ENCODE results near the gene BPGM.
A peak's percentile ranks its signal among the peaks of the same experiment; 100 is the strongest.
"Not testable (repeated sequence)": the region's sequence is repeated elsewhere in the genome, so short reads cannot be mapped to it uniquely, and the experiment has no call there.

BPGM gene

GRCh38 chr7:134665045-134665444 lies 18.4 kb downstream of the BPGM start:
- not testable (repeated sequence) for DNase-seq (ENCODE audit: low spot score)

- no peak for DNase-seq (ENCODE audit: low spot score)
These were observed 21.2 kb downstream of the BPGM start for GRCh38 chr7:134667899-134668298.

GRCh38 chr7:134669388-134669787 lies 22.7 kb downstream of the BPGM start:
- no peak for DNase-seq (ENCODE audit: low spot score)

GRCh38 chr7:134669845-134670373 lies 23.3 kb downstream of the BPGM start:
- no peak for DNase-seq (ENCODE audit: low spot score)

GRCh38 chr7:134671609-134672008 lies 25.0 kb downstream of the BPGM start:
- no peak for DNase-seq (ENCODE audit: low spot score)

- DNase-seq (ENCODE audit: low spot score), result no peak
These were observed 27.8 kb downstream of the BPGM start for GRCh38 chr7:134674424-134674823.

GRCh38 chr7:134676743-134677142 lies 30.1 kb downstream of the BPGM start:
- no peak for DNase-seq (ENCODE audit: low spot score)

- no peak for DNase-seq (ENCODE audit: low spot score)
These were observed 31.5 kb downstream of the BPGM start for GRCh38 chr7:134678115-134678514.

GRCh38 chr7:134679006-134679405 lies 32.4 kb downstream of the BPGM start:
- DNase-seq (ENCODE audit: low spot score), result no peak

- DNase-seq (ENCODE audit: low spot score), result no peak
These were observed 37.5 kb downstream of the BPGM start for GRCh38 chr7:134684165-134684564.

- no peak for DNase-seq (ENCODE audit: low spot score)
These were observed 38.6 kb downstream of the BPGM start for GRCh38 chr7:134685250-134685649.

GRCh38 chr7:134686786-134687185 lies 40.1 kb downstream of the BPGM start:
- no peak for DNase-seq (ENCODE audit: low spot score)

- not testable (repeated sequence) for DNase-seq (ENCODE audit: low spot score)
These were observed 42.9 kb downstream of the BPGM start for GRCh38 chr7:134689550-134689949.

GRCh38 chr7:134690016-134690415 lies 43.4 kb downstream of the BPGM start:
- DNase-seq (ENCODE audit: low spot score), result peak; percentile 53

GRCh38 chr7:134690614-134691504 lies 44.2 kb downstream of the BPGM start:
- DNase-seq (ENCODE audit: low spot score), result no peak

GRCh38 chr7:134691546-134692343 lies 45.1 kb downstream of the BPGM start:
- peak; percentile 51 for DNase-seq (ENCODE audit: low spot score)

- no peak for DNase-seq (ENCODE audit: low spot score)
These were observed 45.7 kb downstream of the BPGM start for GRCh38 chr7:134692344-134692705.

GRCh38 chr7:134693256-134693655 lies 46.6 kb downstream of the BPGM start:
- peak; percentile 88 for DNase-seq (ENCODE audit: low spot score)

- DNase-seq (ENCODE audit: low spot score), result no peak
These were observed 47.6 kb downstream of the BPGM start for GRCh38 chr7:134694299-134694698.

GRCh38 chr7:134694767-134695166 lies 48.1 kb downstream of the BPGM start:
- DNase-seq (ENCODE audit: low spot score), result no peak

- DNase-seq (ENCODE audit: low spot score), result no peak
These were observed 48.7 kb downstream of the BPGM start for GRCh38 chr7:134695321-134695860.

- no peak for DNase-seq (ENCODE audit: low spot score)
These were observed 49.6 kb downstream of the BPGM start for GRCh38 chr7:134696261-134696660.
